KMS-11 (cell line): Measurements from ENCODE around the gene KCNN2.

Source experiments
- H2AFZ ChIP-seq: fragments of 200-600 bp; sonication (generic); 2 replicates; pipeline ENCODE4 v1.6.1; 2016; ENCODE audit warnings: antibody characterized with exemption, mixed run types, low read depth
- H3K27ac ChIP-seq: fragments of 200-600 bp; sonication (generic); 2 replicates; pipeline ENCODE4 v1.6.1; 2016; ENCODE audit warnings: mild to moderate bottlenecking, mixed run types
- H3K27me3 ChIP-seq: fragments of 200-600 bp; sonication (generic); 2 replicates; pipeline ENCODE4 v1.6.1; 2017; ENCODE audit warnings: mild to moderate bottlenecking, low read depth, mixed run types, moderate library complexity; ENCODE audit not compliant: insufficient read depth
- H3K36me3 ChIP-seq: fragments of 200-600 bp; sonication (generic); 2 replicates; pipeline ENCODE4 v1.6.1; 2017; ENCODE audit warnings: mild to moderate bottlenecking, mixed run types; ENCODE audit not compliant: insufficient read depth
- H3K4me1 ChIP-seq: fragments of 200-600 bp; sonication (generic); 2 replicates; pipeline ENCODE4 v1.6.1; 2016; ENCODE audit warnings: mild to moderate bottlenecking, low read depth, mixed run types; ENCODE audit not compliant: poor library complexity, severe bottlenecking
- H3K4me2 ChIP-seq: fragments of 200-600 bp; sonication (generic); 2 replicates; pipeline ENCODE4 v1.7.0; 2016; ENCODE audit warnings: mild to moderate bottlenecking, mixed run types
- H3K4me3 ChIP-seq: fragments of 200-600 bp; sonication (generic); IDR thresholded peaks from 2 replicates; pipeline ENCODE4 v1.6.1; 2017; ENCODE audit warnings: low read depth, low read length, mixed read lengths; ENCODE audit not compliant: insufficient read depth
- H3K79me2 ChIP-seq: fragments of 200-600 bp; sonication (generic); 2 replicates; pipeline ENCODE4 v1.6.1; 2016; ENCODE audit warnings: low read depth, mixed run types; ENCODE audit not compliant: insufficient read depth
- H3K9ac ChIP-seq: fragments of 200-600 bp; sonication (generic); 2 replicates; pipeline ENCODE4 v1.6.1; 2016; ENCODE audit warnings: mild to moderate bottlenecking, mixed run types
- H4K20me1 ChIP-seq: fragments of 200-600 bp; sonication (generic); 2 replicates; pipeline ENCODE4 v1.6.1; 2016; ENCODE audit warnings: mild to moderate bottlenecking, mixed run types; ENCODE audit not compliant: insufficient read depth
- CTCF ChIP-seq: fragments of 200-600 bp; sonication (generic); conservative IDR thresholded peaks from 2 replicates; pipeline ENCODE4 v1.6.1; 2017; ENCODE audit warnings: low read depth, mild to moderate bottlenecking, antibody characterized with exemption, low read length, moderate library complexity, mixed read lengths

The KCNN2 gene

GRCh38 chr5:114477816-114478334 lies 116.0 kb downstream of the KCNN2 start:
- H3K27ac ChIP-seq, result no peak overlapping the region
- H3K4me1 ChIP-seq, result no peaks in the 10 kb centered on the region
- no peak overlapping the region for H3K9ac ChIP-seq
- no peaks in the 10 kb centered on the region for H3K27me3 ChIP-seq
- no peaks in the 10 kb centered on the region for H3K79me2 ChIP-seq
- H4K20me1 ChIP-seq, result no peaks in the 10 kb centered on the region
- no peak overlapping the region for H3K4me3 ChIP-seq
- no peak for TF ChIP-seq CTCF
- no peak overlapping the region for H3K4me2 ChIP-seq
- H3K36me3 ChIP-seq, result no peaks in the 10 kb centered on the region
- no peak overlapping the region for H2AFZ ChIP-seq

GRCh38 chr5:114500756-114501155 lies 138.9 kb downstream of the KCNN2 start:
- no peaks in the 10 kb centered on the region for H4K20me1 ChIP-seq
- H2AFZ ChIP-seq, result no peak overlapping the region
- H3K79me2 ChIP-seq, result no peaks in the 10 kb centered on the region
- H3K4me1 ChIP-seq, result no peaks in the 10 kb centered on the region
- H3K9ac ChIP-seq, result no peak overlapping the region
- H3K4me3 ChIP-seq, result no peak overlapping the region
- H3K36me3 ChIP-seq, result no peaks in the 10 kb centered on the region
- H3K27me3 ChIP-seq, result no peaks in the 10 kb centered on the region
- no peak for TF ChIP-seq CTCF
- no peak overlapping the region for H3K27ac ChIP-seq
- no peak overlapping the region for H3K4me2 ChIP-seq

GRCh38 chr5:114504560-114504959 lies 142.7 kb downstream of the KCNN2 start:
- H2AFZ ChIP-seq, result no peak overlapping the region
- no peaks in the 10 kb centered on the region for H3K36me3 ChIP-seq
- H3K4me3 ChIP-seq, result no peak overlapping the region
- no peak overlapping the region for H3K4me2 ChIP-seq
- H4K20me1 ChIP-seq, result no peaks in the 10 kb centered on the region
- TF ChIP-seq CTCF, result no peak
- H3K9ac ChIP-seq, result no peak overlapping the region
- no peaks in the 10 kb centered on the region for H3K4me1 ChIP-seq
- H3K79me2 ChIP-seq, result no peaks in the 10 kb centered on the region
- no peak overlapping the region for H3K27ac ChIP-seq
- no peaks in the 10 kb centered on the region for H3K27me3 ChIP-seq

- H3K27me3 ChIP-seq, result no peaks in the 10 kb centered on the region
- H3K79me2 ChIP-seq, result no peaks in the 10 kb centered on the region
- TF ChIP-seq CTCF, result no peak
- no peak overlapping the region for H3K4me2 ChIP-seq
- no peaks in the 10 kb centered on the region for H3K36me3 ChIP-seq
- H3K4me3 ChIP-seq, result no peak overlapping the region
- H2AFZ ChIP-seq, result no peak overlapping the region
- H3K9ac ChIP-seq, result no peak overlapping the region
- peaks cover 5% of the 10 kb centered on the region for H3K4me1 ChIP-seq
- H3K27ac ChIP-seq, result no peak overlapping the region
- H4K20me1 ChIP-seq, result no peaks in the 10 kb centered on the region
Measured at GRCh38 chr5:114524221-114524620, 162.4 kb downstream of the KCNN2 start.

- H3K36me3 ChIP-seq, result no peaks in the 10 kb centered on the region
- no peak overlapping the region for H3K27ac ChIP-seq
- H4K20me1 ChIP-seq, result no peaks in the 10 kb centered on the region
- no peak overlapping the region for H3K4me2 ChIP-seq
- no peak overlapping the region for H3K9ac ChIP-seq
- H3K27me3 ChIP-seq, result no peaks in the 10 kb centered on the region
- no peak overlapping the region for H2AFZ ChIP-seq
- no peak for TF ChIP-seq CTCF
- H3K4me1 ChIP-seq, result no peaks in the 10 kb centered on the region
- H3K79me2 ChIP-seq, result no peaks in the 10 kb centered on the region
- H3K4me3 ChIP-seq, result no peak overlapping the region
Measured at GRCh38 chr5:114544561-114544960, 182.7 kb downstream of the KCNN2 start.
